Tibial nerve (tissue), 3 donors: ENCODE results near the gene SLX9.

Experiments used
- CTCF ChIP-seq, 5 experiments: fragments of 200-600 bp in 3 of 5; fragments of 450-650 bp in 2 of 5; sonication (generic) in 3 of 5; IDR thresholded peaks; one replicate each; pipeline ENCODE4 v1.5.1; 2016 to 2019; ENCODE audit warnings: antibody characterized with exemption in 5 of 5, mild to moderate bottlenecking in 3 of 5, moderate library complexity in 2 of 5
- POLR2A ChIP-seq, 2 donors: fragments of 450-650 bp; IDR thresholded peaks; one replicate each; pipeline ENCODE4 v1.6.1; 2017; ENCODE audit warnings: antibody characterized with exemption in 2 of 2, mild to moderate bottlenecking in 2 of 2, moderate library complexity in 2 of 2

- TF ChIP-seq CTCF (IDR thresholded peaks at IDR 0.05) (no peak), POLR2A (IDR thresholded peaks at IDR 0.05) (no peak)
Observed at GRCh38 chr21:44970766-44971671, 31.2 kb downstream of the SLX9 start.
